Measurements from ENCODE around the gene UBAP1L. TPM values are rescaled to one million over a fixed set of nuclear protein-coding genes. Genes with fewer than 3 reads are reported as not detected.
"Not testable (repeated sequence)": the region's sequence is repeated elsewhere in the genome, so short reads cannot be mapped to it uniquely, and the experiment has no call there.

The UBAP1L gene
- total and polyA plus RNA-seq, 2 experiments from 2014 or later, result 0.43 to 0.89 TPM

- Histone ChIP-seq H3K4me2 (ENCODE audit: unreplicated experiment) (no peak overlapping the region), H3K9ac (no peak overlapping the region), H3K9me2 (ENCODE audit: insufficient read depth) (no peaks in the 10 kb centered on the region), H3K27me3 (replicated peaks; ENCODE audit: insufficient read depth) (no peaks in the 10 kb centered on the region), H3F3A (ENCODE audit: insufficient read depth) (no peaks in the 10 kb centered on the region), H4K20me1 (ENCODE audit: insufficient read depth) (no peaks in the 10 kb centered on the region), H3K79me2 (ENCODE audit: insufficient read depth) (no peaks in the 10 kb centered on the region), H3K4me1 (ENCODE audit: insufficient read depth) (no peaks in the 10 kb centered on the region), H3K9me3 (ENCODE audit: low read depth) (no peaks in the 10 kb centered on the region), H3K4me3 (no peak overlapping the region), H3K27ac (no peak overlapping the region), H3K36me3 (ENCODE audit: low read depth) (peaks cover 16% of the 10 kb centered on the region; the same call in 1 of the 2 replicates), H2AFZ (no peak overlapping the region)
- in situ Hi-C loops (cut with MboI), result no loop called here
- DNase-seq, result no peak
- TF ChIP-seq EZH2 (IDR thresholded peaks at IDR 0.05; ENCODE audit: insufficient read depth, poor library complexity, severe bottlenecking) (no peak), EZH2phosphoT487 (IDR thresholded peaks at IDR 0.05; ENCODE audit: insufficient read depth, low read depth) (no peak)
- whole genome bisulfite sequencing, 2 experiments (ENCODE audit: low coverage in 1 of 2, low lambda C conversion rate in 2 of 2, missing lambda C conversion rate in 2 of 2), result 93 to 97% methylated on average over 3 of the region's 3 CpGs
These were observed 12.1 kb downstream of the UBAP1L start for GRCh38 chr15:65102912-65103311.

GRCh38 chr15:65101891-65102708 lies 12.9 kb downstream of the UBAP1L start:
- no peaks in the 10 kb centered on the region for H3K9me3 ChIP-seq (ENCODE audit: low read depth)
- H3K27me3 ChIP-seq (replicated peaks; ENCODE audit: insufficient read depth), result no peaks in the 10 kb centered on the region
- TF ChIP-seq EZH2 (IDR thresholded peaks at IDR 0.05; ENCODE audit: insufficient read depth, poor library complexity, severe bottlenecking) (no peak), EZH2phosphoT487 (IDR thresholded peaks at IDR 0.05; ENCODE audit: insufficient read depth, low read depth) (no peak)
- H3K27ac ChIP-seq, result no peak overlapping the region
- H3K4me3 ChIP-seq, result no peak overlapping the region
- H3K79me2 ChIP-seq (ENCODE audit: insufficient read depth), result no peaks in the 10 kb centered on the region
- 81% methylated on average over 27 to 62 of the region's 75 CpGs for WGBS, 2 experiments (ENCODE audit: low coverage in 1 of 2, low lambda C conversion rate in 2 of 2, missing lambda C conversion rate in 2 of 2)
- no peaks in the 10 kb centered on the region for H3K4me1 ChIP-seq (ENCODE audit: insufficient read depth)
- in situ Hi-C loops (cut with MboI), result no loop called here
- no peaks in the 10 kb centered on the region for H3K9me2 ChIP-seq (ENCODE audit: insufficient read depth)
- H3F3A ChIP-seq (ENCODE audit: insufficient read depth), result no peaks in the 10 kb centered on the region
- H2AFZ ChIP-seq, result no peak overlapping the region
- H3K4me2 ChIP-seq (ENCODE audit: unreplicated experiment), result no peak overlapping the region
- DNase-seq, result no peak
- H4K20me1 ChIP-seq (ENCODE audit: insufficient read depth), result no peaks in the 10 kb centered on the region
- H3K36me3 ChIP-seq (ENCODE audit: low read depth), result peaks cover 13% of the 10 kb centered on the region; the same call in 1 of the 2 replicates
- no peak overlapping the region for H3K9ac ChIP-seq

- H4K20me1 ChIP-seq (ENCODE audit: insufficient read depth), result no peaks in the 10 kb centered on the region
- no peaks in the 10 kb centered on the region for H3K79me2 ChIP-seq (ENCODE audit: insufficient read depth)
- no peak overlapping the region for H2AFZ ChIP-seq
- TF ChIP-seq EZH2phosphoT487 (IDR thresholded peaks at IDR 0.05; ENCODE audit: insufficient read depth, low read depth) (no peak), EZH2 (IDR thresholded peaks at IDR 0.05; ENCODE audit: insufficient read depth, poor library complexity, severe bottlenecking) (no peak)
- no peaks in the 10 kb centered on the region for H3K27me3 ChIP-seq (replicated peaks; ENCODE audit: insufficient read depth)
- H3K4me1 ChIP-seq (ENCODE audit: insufficient read depth), result no peaks in the 10 kb centered on the region
- H3F3A ChIP-seq (ENCODE audit: insufficient read depth), result no peaks in the 10 kb centered on the region
- in situ Hi-C loops (cut with MboI), result no loop called here
- no peak overlapping the region for H3K4me3 ChIP-seq
- no peak overlapping the region for H3K9ac ChIP-seq
- H3K9me3 ChIP-seq (ENCODE audit: low read depth), result no peaks in the 10 kb centered on the region
- peak; percentile 68 for DNase-seq
- 46 to 49% methylated on average over 9 of the region's 9 CpGs for WGBS, 2 experiments (ENCODE audit: low coverage in 1 of 2, low lambda C conversion rate in 2 of 2, missing lambda C conversion rate in 2 of 2)
- no peak overlapping the region for H3K4me2 ChIP-seq (ENCODE audit: unreplicated experiment)
- H3K27ac ChIP-seq, result no peak overlapping the region
- no peaks in the 10 kb centered on the region for H3K9me2 ChIP-seq (ENCODE audit: insufficient read depth)
- peaks cover 13% of the 10 kb centered on the region; the same call in 1 of the 2 replicates for H3K36me3 ChIP-seq (ENCODE audit: low read depth)
These were observed 13.5 kb downstream of the UBAP1L start for GRCh38 chr15:65101411-65101890.

- Histone ChIP-seq H3K4me2 (ENCODE audit: unreplicated experiment) (no peak overlapping the region), H3K4me3 (no peak overlapping the region), H3K27ac (no peak overlapping the region), H3F3A (ENCODE audit: insufficient read depth) (no peaks in the 10 kb centered on the region), H3K9me3 (ENCODE audit: low read depth) (no peaks in the 10 kb centered on the region), H3K9ac (no peak overlapping the region), H3K4me1 (ENCODE audit: insufficient read depth) (no peaks in the 10 kb centered on the region), H4K20me1 (ENCODE audit: insufficient read depth) (no peaks in the 10 kb centered on the region), H3K9me2 (ENCODE audit: insufficient read depth) (no peaks in the 10 kb centered on the region), H2AFZ (no peak overlapping the region), H3K27me3 (replicated peaks; ENCODE audit: insufficient read depth) (no peaks in the 10 kb centered on the region), H3K79me2 (ENCODE audit: insufficient read depth) (no peaks in the 10 kb centered on the region), H3K36me3 (ENCODE audit: low read depth) (peaks cover 13% of the 10 kb centered on the region; the same call in 1 of the 2 replicates)
- TF ChIP-seq EZH2phosphoT487 (IDR thresholded peaks at IDR 0.05; ENCODE audit: insufficient read depth, low read depth) (no peak), EZH2 (IDR thresholded peaks at IDR 0.05; ENCODE audit: insufficient read depth, poor library complexity, severe bottlenecking) (no peak)
- in situ Hi-C loops (cut with MboI), result no loop called here
- no peak for DNase-seq
- WGBS, 2 experiments (ENCODE audit: low coverage in 1 of 2, low lambda C conversion rate in 2 of 2, missing lambda C conversion rate in 2 of 2), result 70 to 76% methylated on average over 7 of the region's 7 CpGs
These were observed 14.6 kb downstream of the UBAP1L start for GRCh38 chr15:65100442-65100841.

- DNase-seq; H3K9me3 ChIP-seq (ENCODE audit: low read depth); H3K4me3 ChIP-seq; H3K4me2 ChIP-seq (ENCODE audit: unreplicated experiment); H3K9ac ChIP-seq; H3K79me2 ChIP-seq (ENCODE audit: insufficient read depth); in situ Hi-C loops (cut with MboI); H3K27me3 ChIP-seq (replicated peaks; ENCODE audit: insufficient read depth); H3K4me1 ChIP-seq (ENCODE audit: insufficient read depth); H4K20me1 ChIP-seq (ENCODE audit: insufficient read depth); H3K27ac ChIP-seq; H3K9me2 ChIP-seq (ENCODE audit: insufficient read depth); H3F3A ChIP-seq (ENCODE audit: insufficient read depth); H2AFZ ChIP-seq: not testable (repeated sequence)
- 89 to 92% methylated on average over 10 of the region's 10 CpGs for WGBS, 2 experiments (ENCODE audit: low coverage in 1 of 2, low lambda C conversion rate in 2 of 2, missing lambda C conversion rate in 2 of 2)
- H3K36me3 ChIP-seq (ENCODE audit: low read depth), result peaks cover 13% of the 10 kb centered on the region; the same call in 1 of the 2 replicates
These were observed 15.2 kb downstream of the UBAP1L start for GRCh38 chr15:65099801-65100200.
